Testis (tissue), 3 donors: ENCODE data around the gene NEURL1. TPM values are rescaled to one million over a fixed set of nuclear protein-coding genes. Genes with fewer than 3 reads are reported as not detected.

Source experiments
- DNase-seq: peaks from one replicate; pipeline ENCODE4 v3.0.0-alpha.2; 2019
- H3K27ac ChIP-seq, 2 donors: fragments of 200-600 bp; sonication (generic); one replicate each; pipeline ENCODE4 v1.5.1; 2019
- H3K27me3 ChIP-seq: fragments of 200-600 bp; sonication (generic); one replicate; pipeline ENCODE4 v1.5.1; 2019
- H3K36me3 ChIP-seq: fragments of 200-600 bp; sonication (generic); one replicate; pipeline ENCODE4 v1.5.1; 2017; ENCODE audit warnings: low read depth; ENCODE audit errors: missing control alignments
- H3K4me1 ChIP-seq: fragments of 200-600 bp; sonication (generic); one replicate; pipeline ENCODE4 v1.5.1; 2019
- H3K4me3 ChIP-seq, 2 donors: fragments of 200-600 bp; sonication (generic); one replicate each; pipeline ENCODE4 v1.5.1; 2017 to 2019
- H3K9me3 ChIP-seq: fragments of 200-600 bp; sonication (generic); one replicate; pipeline ENCODE4 v1.5.1; 2017
- CTCF ChIP-seq, 3 experiments: fragments of 450-650 bp in 2 of 3; fragments of 200-600 bp in 1 of 3; sonication (generic) in 1 of 3; IDR thresholded peaks; one replicate each; pipeline ENCODE4 v1.5.1; 2016 to 2019; ENCODE audit warnings: antibody characterized with exemption in 3 of 3, mild to moderate bottlenecking in 2 of 3, moderate library complexity in 1 of 3
- POLR2A ChIP-seq: fragments of 450-650 bp; IDR thresholded peaks from one replicate; pipeline ENCODE4 v1.6.1; 2017; ENCODE audit warnings: antibody characterized with exemption, mild to moderate bottlenecking, moderate library complexity
- WGBS, 2 donors: methylation state at CpG; one replicate each; pipeline ENCODE4 v1.1.5; 2018; 5-methylcytosine and 5-hydroxymethylcytosine counted together
- intact Hi-C: fragments of 100-400 bp; cut with DNase I; formaldehyde crosslinking; loops from one replicate; pipeline ENCODE4 v1.15.1; 2023; ENCODE audit warnings: low total_unique reads
- polyA plus RNA-seq: library from polyadenylated mRNA; stranded (reverse); fragments of 350-450 nt; fragmentation: Illumina TruSeq; extraction: RNeasy Lipid Tissue Mini Kit (QIAGEN cat#74804); gene quantifications from one replicate; pipeline ENCODE4 v1.2.3, GENCODE V29; 2014; ENCODE audit warnings: low read depth, low replicate concordance; ENCODE audit not compliant: insufficient read depth
- total RNA-seq, 2 donors: library from RNA; depleted of rRNA; stranded (reverse); fragments of >200 nt; gene quantifications; one replicate each; pipeline ENCODE4 v1.2.3, GENCODE V29; 2016

NEURL1 gene
- total and polyA plus RNA-seq, 3 donors from 2014 or later, result 17.8 to 21.9 (median 19.8) TPM

- H3K4me1 ChIP-seq, result no peaks in the 10 kb centered on the region
- intact Hi-C loops, result no loop called here
- no peaks in the 10 kb centered on the region for H3K36me3 ChIP-seq
- no peaks in the 10 kb centered on the region for H3K27me3 ChIP-seq
- no peak for DNase-seq
- H3K4me3 ChIP-seq, result no peak overlapping the region
- WGBS, 2 donors, result 28 to 56% methylated on average over 2 to 5 of the region's 5 CpGs
- no peak for TF ChIP-seq POLR2A
- no peak for TF ChIP-seq CTCF (IDR thresholded peaks at IDR 0.05)
- no peak overlapping the region for H3K27ac ChIP-seq
- no peaks in the 10 kb centered on the region for H3K9me3 ChIP-seq
Observed at GRCh38 chr10:103492655-103493261, 747 bp upstream of the NEURL1 start.

GRCh38 chr10:103493916-103494877 lies 692 bp downstream of the NEURL1 start:
- Histone ChIP-seq H3K27me3 (no peaks in the 10 kb centered on the region), H3K27ac (no peak overlapping the region), H3K4me1 (no peaks in the 10 kb centered on the region), H3K4me3 (peak overlapping the region; percentile 53 to 76), H3K9me3 (no peaks in the 10 kb centered on the region), H3K36me3 (no peaks in the 10 kb centered on the region)
- 5 to 6% methylated on average over 17 to 42 of the region's 92 CpGs for WGBS, 2 donors
- intact Hi-C loops, result no loop called here
- no peak for TF ChIP-seq POLR2A
- no peak for TF ChIP-seq CTCF (IDR thresholded peaks at IDR 0.05)
- peak; percentile 37 for DNase-seq

- DNase-seq, result no peak
- 80 to 84% methylated on average over 3 of the region's 3 CpGs for WGBS, 2 donors
- Histone ChIP-seq H3K27me3 (no peaks in the 10 kb centered on the region), H3K9me3 (no peaks in the 10 kb centered on the region), H3K4me1 (peaks cover 6% of the 10 kb centered on the region), H3K36me3 (no peaks in the 10 kb centered on the region), H3K4me3 (no peak overlapping the region), H3K27ac (no peak overlapping the region)
- intact Hi-C loops, result no loop called here
- TF ChIP-seq CTCF (IDR thresholded peaks at IDR 0.05) (no peak), POLR2A (no peak)
Observed at GRCh38 chr10:103495321-103495720, 1.8 kb downstream of the NEURL1 start.

GRCh38 chr10:103497161-103497915 lies 3.8 kb downstream of the NEURL1 start:
- TF ChIP-seq POLR2A, result no peak
- no peak for TF ChIP-seq CTCF (IDR thresholded peaks at IDR 0.05)
- H3K36me3 ChIP-seq, result no peaks in the 10 kb centered on the region
- WGBS, 2 donors, result 74 to 75% methylated on average over 7 to 8 of the region's 8 CpGs

More at GRCh38 chr10:103497161-103497915, 3.8 kb downstream of the NEURL1 start:
- H3K4me3 ChIP-seq, result no peak overlapping the region
- intact Hi-C loops, result no loop called here
- H3K27ac ChIP-seq, result no peak overlapping the region
- H3K27me3 ChIP-seq, result no peaks in the 10 kb centered on the region
- peaks cover 10% of the 10 kb centered on the region for H3K4me1 ChIP-seq
- DNase-seq, result peak; percentile 46
- H3K9me3 ChIP-seq, result no peaks in the 10 kb centered on the region
